HL-60 (cell line): ENCODE results near the gene SNAPC5.
A peak's percentile ranks its signal among the peaks of the same experiment; 100 is the strongest.

Experiments
- DNase-seq, 2 experiments: peaks; one replicate each; pipeline ENCODE4 v3.0.0-alpha.2; 2010 to 2020; ENCODE audit warnings: low read depth in 1 of 2, low spot score in 1 of 2
- H3K27ac ChIP-seq: fragments of 250-450 bp; sonication (Bioruptor Pico); replicated peaks from 2 replicates; pipeline ENCODE4 v1.5.1; 2020; ENCODE audit warnings: mild to moderate bottlenecking, moderate library complexity
- H3K27me3 ChIP-seq: fragments of 250-450 bp; sonication (Bioruptor Pico); 2 replicates; pipeline ENCODE4 v1.5.1; 2021; ENCODE audit warnings: mild to moderate bottlenecking, moderate library complexity; ENCODE audit not compliant: insufficient read depth, poor library complexity, severe bottlenecking
- H3K4me3 ChIP-seq: replicated peaks from 2 replicates; pipeline ENCODE4 v1.5.1; 2011; ENCODE audit warnings: mild to moderate bottlenecking, control low read depth, low read length; ENCODE audit not compliant: insufficient read depth
- GABPA ChIP-seq: IDR thresholded peaks from 2 replicates; pipeline ENCODE4 v1.6.1; 2012; ENCODE audit warnings: low read depth
- POLR2AphosphoS5 ChIP-seq: IDR thresholded peaks from 2 replicates; pipeline ENCODE4 v1.6.1; 2012; ENCODE audit warnings: low read depth
- SPI1 ChIP-seq: IDR thresholded peaks from 2 replicates; pipeline ENCODE4 v1.6.1; 2012; ENCODE audit warnings: low read depth, mild to moderate bottlenecking, borderline replicate concordance
- TF ChIP-seq, protein P1 (sequence below): IDR thresholded peaks from 2 replicates; pipeline ENCODE4 v1.6.1; 2012; ENCODE audit warnings: low read depth; ENCODE audit not compliant: insufficient replicate concordance
- TF ChIP-seq, protein P2 (sequence below): IDR thresholded peaks from one replicate; pipeline ENCODE4 v1.5.1; 2011; ENCODE audit warnings: low read length, control low read depth, inconsistent platforms; ENCODE audit not compliant: insufficient read depth

Gene SNAPC5

GRCh38 chr15:66496951-66497501 is 536 bp downstream of the SNAPC5 start:
- Histone ChIP-seq H3K4me3 (peak overlapping the region; percentile 86), H3K27me3 (no peaks in the 10 kb centered on the region), H3K27ac (peak overlapping the region; percentile 81)
- peak; percentile 53 to 56 for DNase-seq
- TF ChIP-seq, protein P1, sequence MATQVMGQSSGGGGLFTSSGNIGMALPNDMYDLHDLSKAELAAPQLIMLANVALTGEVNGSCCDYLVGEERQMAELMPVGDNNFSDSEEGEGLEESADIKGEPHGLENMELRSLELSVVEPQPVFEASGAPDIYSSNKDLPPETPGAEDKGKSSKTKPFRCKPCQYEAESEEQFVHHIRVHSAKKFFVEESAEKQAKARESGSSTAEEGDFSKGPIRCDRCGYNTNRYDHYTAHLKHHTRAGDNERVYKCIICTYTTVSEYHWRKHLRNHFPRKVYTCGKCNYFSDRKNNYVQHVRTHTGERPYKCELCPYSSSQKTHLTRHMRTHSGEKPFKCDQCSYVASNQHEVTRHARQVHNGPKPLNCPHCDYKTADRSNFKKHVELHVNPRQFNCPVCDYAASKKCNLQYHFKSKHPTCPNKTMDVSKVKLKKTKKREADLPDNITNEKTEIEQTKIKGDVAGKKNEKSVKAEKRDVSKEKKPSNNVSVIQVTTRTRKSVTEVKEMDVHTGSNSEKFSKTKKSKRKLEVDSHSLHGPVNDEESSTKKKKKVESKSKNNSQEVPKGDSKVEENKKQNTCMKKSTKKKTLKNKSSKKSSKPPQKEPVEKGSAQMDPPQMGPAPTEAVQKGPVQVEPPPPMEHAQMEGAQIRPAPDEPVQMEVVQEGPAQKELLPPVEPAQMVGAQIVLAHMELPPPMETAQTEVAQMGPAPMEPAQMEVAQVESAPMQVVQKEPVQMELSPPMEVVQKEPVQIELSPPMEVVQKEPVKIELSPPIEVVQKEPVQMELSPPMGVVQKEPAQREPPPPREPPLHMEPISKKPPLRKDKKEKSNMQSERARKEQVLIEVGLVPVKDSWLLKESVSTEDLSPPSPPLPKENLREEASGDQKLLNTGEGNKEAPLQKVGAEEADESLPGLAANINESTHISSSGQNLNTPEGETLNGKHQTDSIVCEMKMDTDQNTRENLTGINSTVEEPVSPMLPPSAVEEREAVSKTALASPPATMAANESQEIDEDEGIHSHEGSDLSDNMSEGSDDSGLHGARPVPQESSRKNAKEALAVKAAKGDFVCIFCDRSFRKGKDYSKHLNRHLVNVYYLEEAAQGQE, result peak; percentile 32
- TF ChIP-seq GABPA (peak; percentile 65), POLR2AphosphoS5 (no peak; the same call in 1 of the 2 replicates), SPI1 (peak; percentile 75)

GRCh38 chr15:66494262-66494661 is 3.3 kb downstream of the SNAPC5 start:
- TF ChIP-seq GABPA (no peak), SPI1 (no peak), POLR2AphosphoS5 (no peak)
- TF ChIP-seq, protein P1, result no peak
- TF ChIP-seq, protein P2, sequence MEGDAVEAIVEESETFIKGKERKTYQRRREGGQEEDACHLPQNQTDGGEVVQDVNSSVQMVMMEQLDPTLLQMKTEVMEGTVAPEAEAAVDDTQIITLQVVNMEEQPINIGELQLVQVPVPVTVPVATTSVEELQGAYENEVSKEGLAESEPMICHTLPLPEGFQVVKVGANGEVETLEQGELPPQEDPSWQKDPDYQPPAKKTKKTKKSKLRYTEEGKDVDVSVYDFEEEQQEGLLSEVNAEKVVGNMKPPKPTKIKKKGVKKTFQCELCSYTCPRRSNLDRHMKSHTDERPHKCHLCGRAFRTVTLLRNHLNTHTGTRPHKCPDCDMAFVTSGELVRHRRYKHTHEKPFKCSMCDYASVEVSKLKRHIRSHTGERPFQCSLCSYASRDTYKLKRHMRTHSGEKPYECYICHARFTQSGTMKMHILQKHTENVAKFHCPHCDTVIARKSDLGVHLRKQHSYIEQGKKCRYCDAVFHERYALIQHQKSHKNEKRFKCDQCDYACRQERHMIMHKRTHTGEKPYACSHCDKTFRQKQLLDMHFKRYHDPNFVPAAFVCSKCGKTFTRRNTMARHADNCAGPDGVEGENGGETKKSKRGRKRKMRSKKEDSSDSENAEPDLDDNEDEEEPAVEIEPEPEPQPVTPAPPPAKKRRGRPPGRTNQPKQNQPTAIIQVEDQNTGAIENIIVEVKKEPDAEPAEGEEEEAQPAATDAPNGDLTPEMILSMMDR, result no peak
- Histone ChIP-seq H3K27me3 (no peaks in the 10 kb centered on the region), H3K4me3 (no peak overlapping the region), H3K27ac (no peak overlapping the region)
- peak in 1 of 2 experiments; percentile 17 for DNase-seq

GRCh38 chr15:66491846-66492245 is 5.7 kb downstream of the SNAPC5 start:
- no peak overlapping the region for H3K27ac ChIP-seq
- no peaks in the 10 kb centered on the region for H3K27me3 ChIP-seq
- DNase-seq, result no peak
- TF ChIP-seq, protein P2, result no peak
- TF ChIP-seq POLR2AphosphoS5, result peak; percentile 33; the same call in 1 of the 2 replicates
- no peak overlapping the region for H3K4me3 ChIP-seq

DNA sequence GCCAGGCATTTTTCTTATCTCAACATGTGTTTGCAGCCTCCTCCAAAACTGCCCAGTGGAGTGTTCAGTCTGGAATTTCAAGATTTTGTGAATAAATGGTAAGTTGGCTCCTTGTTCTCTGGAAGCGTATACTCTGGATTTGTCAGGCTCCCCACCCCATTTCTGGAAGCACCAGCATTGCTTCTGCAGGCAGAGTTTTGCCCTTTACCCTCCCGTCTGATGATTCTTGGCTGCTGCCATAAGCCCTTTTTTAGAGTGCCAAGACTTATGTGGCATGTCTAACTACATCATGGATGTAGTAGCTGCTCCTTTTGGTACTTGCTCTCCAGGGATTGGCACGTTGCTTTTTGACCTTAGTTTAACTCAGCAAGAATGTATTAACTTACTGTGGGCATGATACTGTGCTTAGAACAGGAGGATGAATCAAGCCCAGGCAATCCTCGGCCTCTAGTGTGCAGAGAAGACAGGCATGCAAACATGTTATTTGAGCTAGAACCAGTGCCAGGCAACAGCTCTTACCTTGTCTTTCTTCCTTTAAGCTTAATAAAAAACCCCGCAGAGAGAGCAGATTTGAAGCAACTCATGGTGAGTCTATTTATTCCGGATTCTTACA is 8.3 kb downstream of the SNAPC5 start:
- H3K4me3 ChIP-seq, result no peak overlapping the region
- H3K27me3 ChIP-seq, result no peaks in the 10 kb centered on the region
- DNase-seq, result no peak
- TF ChIP-seq, protein P2, result no peak
- no peak for TF ChIP-seq GABPA
- TF ChIP-seq, protein P1, result no peak
- TF ChIP-seq POLR2AphosphoS5, result no peak
- TF ChIP-seq SPI1, result no peak
- H3K27ac ChIP-seq, result no peak overlapping the region
